Uterus (tissue), 4 donors: ENCODE data around the gene NTRK2. TPM values are rescaled to one million over a fixed set of nuclear protein-coding genes. Genes with fewer than 3 reads are reported as not detected.

ENCODE experiments used
- DNase-seq, 2 donors: peaks; one replicate each; pipeline ENCODE4 v3.0.0-alpha.2; 2019 to 2020
- H3K27ac ChIP-seq, 2 donors: fragments of 200-600 bp; sonication (generic); 1 replicate in 1 of 2; 2 replicates in 1 of 2; pipeline ENCODE4 v1.5.1; 2016 to 2018
- H3K27me3 ChIP-seq, 2 donors: fragments of 200-600 bp; sonication (generic); one replicate each; pipeline ENCODE4 v1.5.1; 2018 to 2019; ENCODE audit warnings: control low read depth in 1 of 2
- H3K36me3 ChIP-seq, 2 donors: fragments of 200-600 bp; sonication (generic); one replicate each; pipeline ENCODE4 v1.5.1; 2019; ENCODE audit warnings: control low read depth in 1 of 2
- H3K4me1 ChIP-seq, 2 donors: fragments of 200-600 bp; sonication (generic); one replicate each; pipeline ENCODE4 v1.5.1; 2018 to 2019; ENCODE audit warnings: control low read depth in 1 of 2
- H3K4me3 ChIP-seq, 2 donors: fragments of 200-600 bp; sonication (generic); 1 replicate in 1 of 2; 2 replicates in 1 of 2; pipeline ENCODE4 v1.5.1; 2018 to 2019; ENCODE audit warnings: mild to moderate bottlenecking in 1 of 2
- H3K9me3 ChIP-seq, 2 donors: fragments of 200-600 bp; sonication (generic); one replicate each; pipeline ENCODE4 v1.5.1; 2019; ENCODE audit warnings: control low read depth in 1 of 2
- CTCF ChIP-seq, 4 experiments: fragments of 200-600 bp in 2 of 4; fragments of 450-650 bp in 2 of 4; sonication (generic) in 2 of 4; IDR thresholded peaks; one replicate each; pipeline ENCODE4 v1.5.1; 2016 to 2019; ENCODE audit warnings: antibody characterized with exemption in 4 of 4, mild to moderate bottlenecking in 2 of 4, moderate library complexity in 1 of 4
- POLR2A ChIP-seq, 2 donors: fragments of 450-650 bp; IDR thresholded peaks; one replicate each; pipeline ENCODE4 v1.6.1; 2016; ENCODE audit warnings: antibody characterized with exemption in 2 of 2, mild to moderate bottlenecking in 1 of 2, moderate library complexity in 1 of 2
- intact Hi-C: fragments of 100-400 bp; cut with DNase I; formaldehyde crosslinking; loops from one replicate; pipeline ENCODE4 v1.15.1; 2023; ENCODE audit warnings: low total_unique reads
- total RNA-seq, 4 donors: library from RNA; depleted of rRNA in 3 of 4; stranded (reverse); fragments of >200 nt in 3 of 4; gene quantifications; one replicate each; pipeline versions ENCODE4 v1.1.0 to v1.2.4, GENCODE V29; 2014 to 2023
- donor health status: DM: yes; HTN: yes; CAD: no.

The NTRK2 gene
- total RNA-seq, 4 donors from 2014 or later = 6.5 to 23.2 (median 12.5) TPM

GRCh38 chr9:84970432-84970831 lies 300.9 kb downstream of the NTRK2 start:
- no peaks in the 10 kb centered on the region for H3K9me3 ChIP-seq
- H3K4me3 ChIP-seq = no peak overlapping the region
- no peaks in the 10 kb centered on the region for H3K36me3 ChIP-seq
- H3K27me3 ChIP-seq = no peaks in the 10 kb centered on the region
- no peak overlapping the region for H3K27ac ChIP-seq
- TF ChIP-seq CTCF (IDR thresholded peaks at IDR 0.05) (no peak), POLR2A (IDR thresholded peaks at IDR 0.05) (no peak)
- H3K4me1 ChIP-seq = no peaks in the 10 kb centered on the region
- no peak for DNase-seq
- intact Hi-C loops = no loop called here

DNA sequence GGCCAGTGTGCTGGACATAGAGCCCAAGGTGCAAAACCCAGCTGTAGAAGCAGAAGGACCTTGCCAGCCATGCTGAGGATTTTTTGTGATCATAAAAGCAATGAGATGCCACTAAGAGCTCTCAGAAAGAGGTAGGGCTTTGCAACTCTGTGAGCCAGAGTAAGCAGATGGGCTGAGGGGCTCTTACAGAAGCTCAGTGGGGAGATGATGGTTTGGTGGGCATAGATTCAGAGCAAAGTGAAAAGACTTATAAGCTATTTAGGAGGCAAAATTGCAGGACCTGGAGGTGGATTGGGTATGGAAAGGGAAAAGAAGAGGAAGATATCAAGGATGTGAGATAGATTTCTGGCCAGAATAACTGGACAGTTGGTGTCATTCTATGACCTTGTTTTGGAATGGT lies 302.0 kb downstream of the NTRK2 start:
- Histone ChIP-seq H3K36me3 (no peaks in the 10 kb centered on the region), H3K27me3 (no peaks in the 10 kb centered on the region), H3K27ac (no peak overlapping the region), H3K9me3 (no peaks in the 10 kb centered on the region), H3K4me3 (no peak overlapping the region), H3K4me1 (no peaks in the 10 kb centered on the region)
- TF ChIP-seq CTCF (IDR thresholded peaks at IDR 0.05) (no peak), POLR2A (IDR thresholded peaks at IDR 0.05) (no peak)
- intact Hi-C loops = no loop called here
- DNase-seq = no peak

- Histone ChIP-seq H3K4me3 (no peak overlapping the region), H3K27me3 (no peaks in the 10 kb centered on the region), H3K36me3 (no peaks in the 10 kb centered on the region), H3K4me1 (no peaks in the 10 kb centered on the region), H3K27ac (no peak overlapping the region), H3K9me3 (no peaks in the 10 kb centered on the region)
- no peak for DNase-seq
- intact Hi-C loops = no loop called here
- no peak for TF ChIP-seq POLR2A (IDR thresholded peaks at IDR 0.05)
- TF ChIP-seq CTCF (IDR thresholded peaks at IDR 0.05) = no peak
Measured at GRCh38 chr9:84974258-84974657, 304.7 kb downstream of the NTRK2 start.

GRCh38 chr9:84974855-84975254 lies 305.3 kb downstream of the NTRK2 start:
- H3K4me1 ChIP-seq = no peaks in the 10 kb centered on the region
- H3K9me3 ChIP-seq = no peaks in the 10 kb centered on the region
- no peak overlapping the region for H3K4me3 ChIP-seq
- H3K36me3 ChIP-seq = no peaks in the 10 kb centered on the region
- intact Hi-C loops = no loop called here
- DNase-seq = no peak
- TF ChIP-seq CTCF (IDR thresholded peaks at IDR 0.05) (no peak), POLR2A (IDR thresholded peaks at IDR 0.05) (no peak)
- no peak overlapping the region for H3K27ac ChIP-seq
- H3K27me3 ChIP-seq = no peaks in the 10 kb centered on the region

DNA sequence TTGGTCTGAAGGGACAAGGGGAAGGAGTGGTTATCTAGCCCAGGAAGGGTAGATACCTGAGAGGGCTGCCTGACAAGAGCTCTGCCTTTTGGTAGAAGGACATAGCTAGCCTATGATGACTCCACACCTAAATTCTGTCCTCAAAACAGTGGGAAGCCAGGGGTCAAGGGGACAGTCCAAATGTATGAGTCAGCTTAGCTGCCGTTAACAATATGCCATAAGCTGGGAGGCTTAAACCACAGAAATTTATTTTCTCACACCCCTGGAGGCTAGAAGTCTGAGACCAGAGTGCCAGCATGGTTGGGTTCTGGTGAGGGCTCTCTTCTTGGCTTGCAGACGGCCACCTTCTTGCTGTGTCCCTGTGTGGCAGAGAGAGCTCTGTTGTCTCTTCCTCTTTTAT lies 306.4 kb downstream of the NTRK2 start:
- Histone ChIP-seq H3K4me1 (no peaks in the 10 kb centered on the region), H3K27ac (no peak overlapping the region), H3K4me3 (no peak overlapping the region), H3K27me3 (no peaks in the 10 kb centered on the region), H3K9me3 (no peaks in the 10 kb centered on the region), H3K36me3 (no peaks in the 10 kb centered on the region)
- no peak for TF ChIP-seq POLR2A (IDR thresholded peaks at IDR 0.05)
- TF ChIP-seq CTCF (IDR thresholded peaks at IDR 0.05) = no peak
- intact Hi-C loops = no loop called here
- no peak for DNase-seq
